ENCODE results near the gene ATG7.

- TF ChIP-seq, protein P1, sequence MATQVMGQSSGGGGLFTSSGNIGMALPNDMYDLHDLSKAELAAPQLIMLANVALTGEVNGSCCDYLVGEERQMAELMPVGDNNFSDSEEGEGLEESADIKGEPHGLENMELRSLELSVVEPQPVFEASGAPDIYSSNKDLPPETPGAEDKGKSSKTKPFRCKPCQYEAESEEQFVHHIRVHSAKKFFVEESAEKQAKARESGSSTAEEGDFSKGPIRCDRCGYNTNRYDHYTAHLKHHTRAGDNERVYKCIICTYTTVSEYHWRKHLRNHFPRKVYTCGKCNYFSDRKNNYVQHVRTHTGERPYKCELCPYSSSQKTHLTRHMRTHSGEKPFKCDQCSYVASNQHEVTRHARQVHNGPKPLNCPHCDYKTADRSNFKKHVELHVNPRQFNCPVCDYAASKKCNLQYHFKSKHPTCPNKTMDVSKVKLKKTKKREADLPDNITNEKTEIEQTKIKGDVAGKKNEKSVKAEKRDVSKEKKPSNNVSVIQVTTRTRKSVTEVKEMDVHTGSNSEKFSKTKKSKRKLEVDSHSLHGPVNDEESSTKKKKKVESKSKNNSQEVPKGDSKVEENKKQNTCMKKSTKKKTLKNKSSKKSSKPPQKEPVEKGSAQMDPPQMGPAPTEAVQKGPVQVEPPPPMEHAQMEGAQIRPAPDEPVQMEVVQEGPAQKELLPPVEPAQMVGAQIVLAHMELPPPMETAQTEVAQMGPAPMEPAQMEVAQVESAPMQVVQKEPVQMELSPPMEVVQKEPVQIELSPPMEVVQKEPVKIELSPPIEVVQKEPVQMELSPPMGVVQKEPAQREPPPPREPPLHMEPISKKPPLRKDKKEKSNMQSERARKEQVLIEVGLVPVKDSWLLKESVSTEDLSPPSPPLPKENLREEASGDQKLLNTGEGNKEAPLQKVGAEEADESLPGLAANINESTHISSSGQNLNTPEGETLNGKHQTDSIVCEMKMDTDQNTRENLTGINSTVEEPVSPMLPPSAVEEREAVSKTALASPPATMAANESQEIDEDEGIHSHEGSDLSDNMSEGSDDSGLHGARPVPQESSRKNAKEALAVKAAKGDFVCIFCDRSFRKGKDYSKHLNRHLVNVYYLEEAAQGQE (IDR thresholded peaks at IDR 0.05; ENCODE audit: insufficient read depth in 1 of 2, low read depth in 2 of 2, low read length in 1 of 2), result no peak
- TF ChIP-seq, protein P2, sequence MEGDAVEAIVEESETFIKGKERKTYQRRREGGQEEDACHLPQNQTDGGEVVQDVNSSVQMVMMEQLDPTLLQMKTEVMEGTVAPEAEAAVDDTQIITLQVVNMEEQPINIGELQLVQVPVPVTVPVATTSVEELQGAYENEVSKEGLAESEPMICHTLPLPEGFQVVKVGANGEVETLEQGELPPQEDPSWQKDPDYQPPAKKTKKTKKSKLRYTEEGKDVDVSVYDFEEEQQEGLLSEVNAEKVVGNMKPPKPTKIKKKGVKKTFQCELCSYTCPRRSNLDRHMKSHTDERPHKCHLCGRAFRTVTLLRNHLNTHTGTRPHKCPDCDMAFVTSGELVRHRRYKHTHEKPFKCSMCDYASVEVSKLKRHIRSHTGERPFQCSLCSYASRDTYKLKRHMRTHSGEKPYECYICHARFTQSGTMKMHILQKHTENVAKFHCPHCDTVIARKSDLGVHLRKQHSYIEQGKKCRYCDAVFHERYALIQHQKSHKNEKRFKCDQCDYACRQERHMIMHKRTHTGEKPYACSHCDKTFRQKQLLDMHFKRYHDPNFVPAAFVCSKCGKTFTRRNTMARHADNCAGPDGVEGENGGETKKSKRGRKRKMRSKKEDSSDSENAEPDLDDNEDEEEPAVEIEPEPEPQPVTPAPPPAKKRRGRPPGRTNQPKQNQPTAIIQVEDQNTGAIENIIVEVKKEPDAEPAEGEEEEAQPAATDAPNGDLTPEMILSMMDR (IDR thresholded peaks at IDR 0.05), result no peak
These were observed 33.3 kb downstream of the ATG7 start for GRCh38 chr3:11305509-11305908.
